GM21528 (cell line): Measurements from ENCODE around the gene GTF3C1.
"Not testable (repeated sequence)": the region's sequence is repeated elsewhere in the genome, so short reads cannot be mapped to it uniquely, and the experiment has no call there.

ENCODE experiments used
- ATAC-seq: cut with Tn5 transposase; IDR thresholded peaks from one replicate; pipeline ENCODE4 v1.9.1; 2021; ENCODE audit warnings: mild to moderate bottlenecking, moderate library complexity; ENCODE audit not compliant: unreplicated experiment, low FRiP score

GTF3C1 gene

GRCh38 chr16:27464626-27465482, 84.9 kb downstream of the GTF3C1 start:
- no peak for ATAC-seq

- no peak for ATAC-seq
Observed at GRCh38 chr16:27463741-27464591, 85.7 kb downstream of the GTF3C1 start.

DNA sequence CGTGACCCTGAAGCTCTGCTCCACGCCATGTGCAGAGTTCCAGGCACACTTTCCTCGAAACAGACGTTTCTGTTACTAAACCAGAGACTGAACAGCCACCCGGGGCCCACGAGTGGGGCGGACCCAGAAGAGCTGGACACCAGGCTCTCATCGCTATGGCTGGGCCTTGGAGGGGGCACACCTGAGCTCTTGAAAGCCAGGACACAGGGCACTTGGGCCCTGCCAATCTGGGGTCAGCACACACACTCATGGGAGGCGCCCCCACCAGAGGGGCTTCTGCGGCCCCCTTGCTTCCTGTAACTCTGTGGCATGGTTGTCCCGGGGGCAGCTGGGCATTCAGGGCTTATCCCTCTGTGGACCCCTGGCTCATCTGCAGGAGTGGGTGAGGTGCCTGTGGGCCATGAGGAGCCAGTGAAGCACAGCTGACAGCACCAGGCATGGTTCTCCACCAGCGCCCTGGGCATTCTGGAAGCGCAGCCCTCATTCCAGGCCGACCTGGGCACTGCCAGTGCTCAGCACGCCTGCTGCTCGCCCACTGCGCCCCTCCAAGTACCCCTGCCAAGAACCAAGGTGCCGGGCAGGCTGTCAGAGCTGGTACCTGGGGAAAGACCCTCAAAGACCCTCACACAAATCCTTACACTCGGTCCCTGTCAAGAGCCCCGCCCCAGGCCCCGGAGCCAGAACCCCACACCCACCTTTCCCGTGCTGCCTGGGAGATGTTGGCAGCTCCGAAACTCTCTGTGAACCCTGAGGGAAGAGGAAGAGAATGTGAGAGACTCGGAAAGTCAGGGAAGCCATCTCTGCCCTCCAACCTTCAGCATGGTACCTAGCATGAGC, 86.6 kb downstream of the GTF3C1 start:
- no peak for ATAC-seq

DNA sequence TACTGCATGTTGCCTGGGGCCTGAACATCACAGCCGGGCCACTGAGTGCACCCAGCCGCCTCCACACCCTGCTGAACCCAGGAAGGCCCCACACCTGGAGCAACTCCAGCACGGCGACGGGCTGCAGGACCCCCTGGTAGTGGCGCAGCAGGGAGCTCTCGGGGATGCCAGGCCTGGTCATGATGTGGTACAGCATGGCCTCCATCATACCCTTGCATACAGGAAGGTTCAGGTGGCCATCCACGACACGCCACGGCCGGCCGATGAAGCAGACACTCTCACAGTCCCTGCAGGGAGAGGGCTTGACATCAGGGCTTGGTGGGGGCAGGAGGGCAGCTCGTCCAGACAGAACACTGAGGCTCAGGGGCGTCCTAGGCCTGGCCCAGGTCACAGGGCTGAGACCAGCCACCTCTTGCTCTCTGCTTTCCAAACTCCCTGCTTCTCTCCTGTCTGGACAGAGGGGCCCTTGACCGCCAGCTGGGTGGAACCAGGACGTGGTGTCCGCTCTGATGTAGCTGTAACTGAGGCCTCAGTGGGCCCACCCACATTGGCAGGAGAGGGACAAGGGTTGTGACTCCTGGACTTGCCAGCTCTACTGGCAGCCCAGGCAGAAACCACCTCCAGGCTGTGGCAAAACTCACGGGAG, 87.4 kb downstream of the GTF3C1 start:
- no peak for ATAC-seq

DNA sequence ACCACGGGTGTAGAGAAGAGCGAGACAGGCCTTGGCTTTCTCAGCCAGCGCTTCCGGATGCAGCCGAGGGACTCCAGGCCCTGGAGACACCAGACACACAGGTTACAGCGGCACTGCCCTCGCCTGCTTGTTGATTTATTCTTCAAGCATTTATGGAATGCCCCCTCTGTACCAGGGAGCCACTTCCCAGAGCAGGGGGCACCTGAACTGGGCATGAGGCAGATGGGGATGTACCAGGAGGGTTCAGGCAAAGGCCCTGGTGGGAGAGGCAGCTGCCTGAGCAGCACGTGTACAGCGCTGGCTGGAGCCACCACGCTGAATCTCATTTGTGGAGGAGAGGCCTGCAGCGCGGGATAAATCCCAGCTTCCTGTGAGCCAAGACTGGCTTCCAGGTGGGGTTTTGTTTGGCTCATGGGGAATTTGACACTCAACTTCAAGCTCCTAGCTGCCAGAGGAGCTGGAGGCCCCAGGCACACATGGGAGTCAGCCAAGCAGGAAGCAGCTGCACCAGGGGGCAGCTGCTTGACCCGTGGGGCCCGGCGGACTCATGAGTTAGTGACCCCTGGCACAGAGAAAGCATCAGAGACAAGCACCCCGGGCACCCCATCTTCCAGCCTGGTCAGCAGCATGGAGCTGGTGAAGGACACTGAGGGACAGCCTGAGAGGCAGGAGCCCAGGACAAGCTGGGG, 88.1 kb downstream of the GTF3C1 start:
- ATAC-seq = no peak

GRCh38 chr16:27460663-27461482, 88.8 kb downstream of the GTF3C1 start:
- ATAC-seq = no peak

GRCh38 chr16:27460213-27460612, 89.5 kb downstream of the GTF3C1 start:
- no peak for ATAC-seq

DNA sequence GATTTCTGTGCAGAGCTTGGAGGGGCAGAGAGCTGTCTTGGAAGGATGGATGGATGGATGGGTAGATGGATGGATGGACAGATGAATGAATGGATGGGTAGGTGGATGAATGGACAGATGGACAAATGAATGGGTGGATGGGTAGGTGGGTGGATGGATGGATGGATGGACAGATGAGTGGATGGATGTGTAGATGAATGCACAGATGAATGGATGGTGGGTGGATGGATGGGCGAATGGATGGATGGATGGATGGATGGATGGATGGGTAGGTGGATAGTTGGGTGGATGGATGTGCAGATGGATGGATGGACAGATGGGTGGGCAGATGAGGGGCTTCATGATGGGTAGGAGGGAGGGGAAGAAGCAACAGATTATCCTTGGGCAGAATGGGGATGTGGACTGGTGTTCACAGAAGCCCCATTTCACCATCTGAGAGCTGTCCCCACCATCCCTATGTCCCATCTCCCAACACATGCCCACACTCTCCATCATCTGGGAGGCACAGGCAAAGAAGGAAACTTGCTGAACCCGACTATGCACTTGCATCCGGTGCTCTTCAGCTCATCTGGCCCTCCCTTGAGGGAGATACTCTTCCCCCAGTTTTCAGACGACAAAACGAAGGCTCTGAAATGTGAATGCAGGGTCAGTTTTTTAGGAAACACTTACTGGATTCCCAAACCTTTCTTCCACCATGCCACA, 90.6 kb downstream of the GTF3C1 start:
- no peak for ATAC-seq

- no peak for ATAC-seq
Observed at GRCh38 chr16:27458258-27458657, 91.5 kb downstream of the GTF3C1 start.

DNA sequence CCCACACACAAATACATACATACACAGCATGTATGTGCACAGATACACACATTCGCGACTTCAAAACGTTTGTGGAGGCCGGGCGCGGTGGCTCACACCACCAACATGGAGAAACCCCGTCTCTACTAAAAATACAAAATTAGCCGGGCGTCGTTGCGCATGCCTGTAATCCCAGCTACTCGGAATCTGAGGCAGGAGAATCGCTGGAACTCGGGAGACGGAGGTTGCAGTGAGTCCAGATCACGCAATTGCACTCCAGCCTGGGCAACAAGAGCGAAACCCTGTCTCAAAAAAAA, 92.2 kb downstream of the GTF3C1 start:
- not testable (repeated sequence) for ATAC-seq

GRCh38 chr16:27455700-27456099, 94.0 kb downstream of the GTF3C1 start:
- ATAC-seq = no peak

GRCh38 chr16:27453494-27453825, 96.3 kb downstream of the GTF3C1 start:
- ATAC-seq = no peak

DNA sequence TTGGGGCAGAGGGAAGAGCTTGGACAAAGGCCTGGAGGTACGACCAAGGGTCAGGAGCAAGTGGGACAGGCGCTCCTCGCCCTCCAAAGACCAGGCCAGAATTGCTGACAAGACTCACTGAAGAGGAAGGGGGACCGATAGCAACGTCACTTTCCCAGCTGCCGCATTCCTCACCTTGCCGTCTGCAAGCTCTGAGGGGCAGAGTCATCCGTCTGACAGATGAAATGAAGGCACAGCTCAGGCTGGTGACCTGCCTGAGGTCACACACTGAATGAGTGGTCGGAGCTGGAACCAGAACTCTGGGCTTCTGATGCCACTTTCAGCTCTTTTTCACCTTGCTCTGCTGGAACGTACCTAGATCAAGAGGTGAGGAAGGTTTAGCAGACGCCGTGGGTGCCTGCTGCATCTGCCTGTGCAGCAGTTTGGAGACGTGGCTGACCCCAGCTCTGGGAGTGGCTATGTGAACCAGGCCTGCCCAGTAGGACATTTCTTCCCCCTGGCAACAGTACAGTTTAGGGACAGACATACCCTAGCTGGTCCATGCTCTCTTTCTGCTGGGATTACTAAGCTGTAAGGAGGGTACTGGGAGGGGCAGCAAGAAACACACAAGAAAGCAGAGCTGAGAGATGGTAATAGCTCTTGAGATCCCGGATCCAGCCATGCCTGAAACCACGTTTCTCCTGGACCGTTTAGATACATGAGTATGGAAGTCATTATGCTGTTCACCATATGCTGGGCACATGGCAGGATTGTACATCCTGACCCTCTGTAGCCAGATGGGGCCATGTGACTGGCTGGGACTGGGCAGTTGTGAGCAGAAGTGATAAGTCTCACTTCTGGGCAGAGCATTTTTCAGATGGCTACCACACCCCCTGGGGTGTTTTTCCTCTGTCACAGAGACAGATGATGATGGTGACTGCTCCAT, 96.9 kb downstream of the GTF3C1 start:
- no peak for ATAC-seq

GRCh38 chr16:27450196-27450549, 99.5 kb downstream of the GTF3C1 start:
- no peak for ATAC-seq

DNA sequence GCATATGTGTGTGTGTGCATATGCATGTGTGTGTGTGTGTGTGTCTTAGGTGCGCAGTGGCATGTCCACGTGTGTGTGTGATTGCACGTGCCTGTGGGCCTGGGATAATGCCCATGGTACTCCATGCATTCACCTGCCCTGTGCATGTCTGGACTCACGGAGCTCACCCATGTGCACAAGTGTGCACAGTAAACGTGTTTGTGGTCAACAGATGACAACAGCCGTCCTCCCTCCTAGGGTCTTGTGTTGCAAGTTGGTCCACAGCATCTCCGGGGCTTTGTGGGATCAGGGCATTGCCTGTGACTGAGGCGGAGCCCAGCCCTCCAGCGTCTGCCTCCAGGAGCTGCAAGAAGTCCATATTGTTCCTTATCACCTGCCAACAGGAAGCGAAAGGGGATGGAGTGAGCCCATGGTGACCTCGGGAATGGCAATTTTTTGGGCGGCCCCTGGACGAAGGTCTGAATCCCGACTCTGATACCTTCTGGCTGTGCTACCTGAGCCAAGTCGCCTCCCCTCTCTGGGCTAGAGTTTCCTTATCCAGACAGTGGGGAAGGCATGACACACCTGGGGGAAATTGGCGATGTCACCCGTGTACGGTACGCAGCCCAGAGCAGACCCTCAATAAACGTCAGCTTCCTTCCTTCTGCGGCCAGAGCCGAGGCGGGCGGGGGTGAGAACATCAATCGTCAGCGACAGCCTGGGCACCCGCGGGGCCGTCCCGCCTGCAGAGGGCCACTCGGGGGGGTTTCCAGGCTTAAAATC, 100.1 kb downstream of the GTF3C1 start:
- no peak for ATAC-seq

DNA sequence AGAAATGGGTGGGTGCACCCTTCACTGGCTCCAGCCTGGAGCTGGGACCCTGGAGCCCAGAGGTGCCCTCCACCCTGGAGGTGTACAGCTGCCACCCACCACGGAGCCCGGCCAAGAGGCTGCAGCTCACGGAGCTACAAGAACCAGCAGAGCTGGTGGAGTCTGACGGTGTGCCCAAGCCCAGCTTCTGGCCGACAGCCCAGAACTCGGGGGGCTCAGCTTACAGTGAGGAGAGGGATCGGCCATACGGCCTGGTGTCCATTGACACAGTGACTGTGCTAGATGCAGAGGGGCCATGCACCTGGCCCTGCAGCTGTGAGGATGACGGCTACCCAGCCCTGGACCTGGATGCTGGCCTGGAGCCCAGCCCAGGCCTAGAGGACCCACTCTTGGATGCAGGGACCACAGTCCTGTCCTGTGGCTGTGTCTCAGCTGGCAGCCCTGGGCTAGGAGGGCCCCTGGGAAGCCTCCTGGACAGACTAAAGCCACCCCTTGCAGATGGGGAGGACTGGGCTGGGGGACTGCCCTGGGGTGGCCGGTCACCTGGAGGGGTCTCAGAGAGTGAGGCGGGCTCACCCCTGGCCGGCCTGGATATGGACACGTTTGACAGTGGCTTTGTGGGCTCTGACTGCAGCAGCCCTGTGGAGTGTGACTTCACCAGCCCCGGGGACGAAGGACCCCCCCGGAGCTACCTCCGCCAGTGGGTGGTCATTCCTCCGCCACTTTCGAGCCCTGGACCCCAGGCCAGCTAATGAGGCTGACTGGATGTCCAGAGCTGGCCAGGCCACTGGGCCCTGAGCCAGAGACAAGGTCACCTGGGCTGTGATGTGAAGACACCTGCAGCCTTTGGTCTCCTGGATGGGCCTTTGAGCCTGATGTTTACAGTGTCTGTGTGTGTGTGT, 100.9 kb downstream of the GTF3C1 start:
- no peak for ATAC-seq
